ENCODE measurements around the gene USP3. TPM values are rescaled to one million over a fixed set of nuclear protein-coding genes. Genes with fewer than 3 reads are reported as not detected.

USP3 gene
- total and polyA plus RNA-seq, 10 of the 15 experiments (the other 5 are each of a cell fraction or from before 2014, with no cell fraction given), result 23.8 to 64.5 (median 50.3) TPM

GRCh38 chr15:63491116-63491827 lies 13.1 kb upstream of the USP3 start:
- FAIRE-seq, result no peak

More at GRCh38 chr15:63491116-63491827, 13.1 kb upstream of the USP3 start:
- 56% methylated on average over 5 of the region's 5 CpGs for WGBS (ENCODE audit: insufficient coverage, insufficient replicate concordance, low lambda C conversion rate, missing lambda C conversion rate)
- H3K27ac ChIP-seq (ENCODE audit: control insufficient read depth, insufficient read depth), result no peak overlapping the region
- H3K79me2 ChIP-seq (ENCODE audit: control insufficient read depth, insufficient read depth, low read length), result no peaks in the 10 kb centered on the region
- H3K4me3 ChIP-seq, result no peak overlapping the region
- no peak overlapping the region; the same call in 1 of the 2 replicates for H2AFZ ChIP-seq (ENCODE audit: control insufficient read depth, low read depth, low read length)
- no peaks in the 10 kb centered on the region for H3K36me3 ChIP-seq (ENCODE audit: control insufficient read depth in 2 of 2, insufficient read depth in 2 of 2, low read length in 1 of 2)
- TF ChIP-seq NBN (IDR thresholded peaks at IDR 0.05), result 0 out of 2 replicates have a peak, but pooled peaks have one; percentile 28
- TF ChIP-seq IKZF1 (conservative IDR thresholded peaks at IDR 0.05), result 0 out of 2 replicates have a peak, but pooled peaks have one; percentile 17
- no peak for TF ChIP-seq ZNF217 (IDR thresholded peaks at IDR 0.05)
- no peak for TF ChIP-seq PML (IDR thresholded peaks at IDR 0.05; ENCODE audit: low read length)
- TF ChIP-seq IKZF2 (IDR thresholded peaks at IDR 0.05), result peak; percentile 62 to 82; a peak in 3 of 4 replicates
- TF ChIP-seq KDM1A (IDR thresholded peaks at IDR 0.05; ENCODE audit: borderline replicate concordance), result no peak
- peak; percentile 62; the same call in 1 of the 2 replicates for TF ChIP-seq ZNF24 (IDR thresholded peaks at IDR 0.05)
- peak; percentile 68 for TF ChIP-seq MEF2B (IDR thresholded peaks at IDR 0.05; ENCODE audit: partially characterized antibody, poor library complexity, severe bottlenecking)
- TF ChIP-seq EED (IDR thresholded peaks at IDR 0.05; ENCODE audit: low read depth), result peak; percentile 35; the same call in 1 of the 2 replicates
- TF ChIP-seq, protein P1, sequence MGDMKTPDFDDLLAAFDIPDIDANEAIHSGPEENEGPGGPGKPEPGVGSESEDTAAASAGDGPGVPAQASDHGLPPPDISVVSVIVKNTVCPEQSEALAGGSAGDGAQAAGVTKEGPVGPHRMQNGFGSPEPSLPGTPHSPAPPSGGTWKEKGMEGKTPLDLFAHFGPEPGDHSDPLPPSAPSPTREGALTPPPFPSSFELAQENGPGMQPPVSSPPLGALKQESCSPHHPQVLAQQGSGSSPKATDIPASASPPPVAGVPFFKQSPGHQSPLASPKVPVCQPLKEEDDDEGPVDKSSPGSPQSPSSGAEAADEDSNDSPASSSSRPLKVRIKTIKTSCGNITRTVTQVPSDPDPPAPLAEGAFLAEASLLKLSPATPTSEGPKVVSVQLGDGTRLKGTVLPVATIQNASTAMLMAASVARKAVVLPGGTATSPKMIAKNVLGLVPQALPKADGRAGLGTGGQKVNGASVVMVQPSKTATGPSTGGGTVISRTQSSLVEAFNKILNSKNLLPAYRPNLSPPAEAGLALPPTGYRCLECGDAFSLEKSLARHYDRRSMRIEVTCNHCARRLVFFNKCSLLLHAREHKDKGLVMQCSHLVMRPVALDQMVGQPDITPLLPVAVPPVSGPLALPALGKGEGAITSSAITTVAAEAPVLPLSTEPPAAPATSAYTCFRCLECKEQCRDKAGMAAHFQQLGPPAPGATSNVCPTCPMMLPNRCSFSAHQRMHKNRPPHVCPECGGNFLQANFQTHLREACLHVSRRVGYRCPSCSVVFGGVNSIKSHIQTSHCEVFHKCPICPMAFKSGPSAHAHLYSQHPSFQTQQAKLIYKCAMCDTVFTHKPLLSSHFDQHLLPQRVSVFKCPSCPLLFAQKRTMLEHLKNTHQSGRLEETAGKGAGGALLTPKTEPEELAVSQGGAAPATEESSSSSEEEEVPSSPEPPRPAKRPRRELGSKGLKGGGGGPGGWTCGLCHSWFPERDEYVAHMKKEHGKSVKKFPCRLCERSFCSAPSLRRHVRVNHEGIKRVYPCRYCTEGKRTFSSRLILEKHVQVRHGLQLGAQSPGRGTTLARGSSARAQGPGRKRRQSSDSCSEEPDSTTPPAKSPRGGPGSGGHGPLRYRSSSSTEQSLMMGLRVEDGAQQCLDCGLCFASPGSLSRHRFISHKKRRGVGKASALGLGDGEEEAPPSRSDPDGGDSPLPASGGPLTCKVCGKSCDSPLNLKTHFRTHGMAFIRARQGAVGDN (IDR thresholded peaks at IDR 0.05), result no peak
- peak; percentile 65 for TF ChIP-seq ZNF384 (IDR thresholded peaks at IDR 0.05; ENCODE audit: borderline replicate concordance, low read depth, low read length)
- TF ChIP-seq, protein P2, sequence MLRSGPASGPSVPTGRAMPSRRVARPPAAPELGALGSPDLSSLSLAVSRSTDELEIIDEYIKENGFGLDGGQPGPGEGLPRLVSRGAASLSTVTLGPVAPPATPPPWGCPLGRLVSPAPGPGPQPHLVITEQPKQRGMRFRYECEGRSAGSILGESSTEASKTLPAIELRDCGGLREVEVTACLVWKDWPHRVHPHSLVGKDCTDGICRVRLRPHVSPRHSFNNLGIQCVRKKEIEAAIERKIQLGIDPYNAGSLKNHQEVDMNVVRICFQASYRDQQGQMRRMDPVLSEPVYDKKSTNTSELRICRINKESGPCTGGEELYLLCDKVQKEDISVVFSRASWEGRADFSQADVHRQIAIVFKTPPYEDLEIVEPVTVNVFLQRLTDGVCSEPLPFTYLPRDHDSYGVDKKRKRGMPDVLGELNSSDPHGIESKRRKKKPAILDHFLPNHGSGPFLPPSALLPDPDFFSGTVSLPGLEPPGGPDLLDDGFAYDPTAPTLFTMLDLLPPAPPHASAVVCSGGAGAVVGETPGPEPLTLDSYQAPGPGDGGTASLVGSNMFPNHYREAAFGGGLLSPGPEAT (IDR thresholded peaks at IDR 0.05; ENCODE audit: low read depth), result 0 out of 2 replicates have a peak, but pooled peaks have one; percentile 26
- no peaks in the 10 kb centered on the region for H3K27me3 ChIP-seq (replicated peaks in 1 of 2; ENCODE audit: control insufficient read depth in 2 of 2, insufficient read depth in 2 of 2, low read length in 1 of 2)
- H3K9me3 ChIP-seq (replicated peaks; ENCODE audit: control insufficient read depth, insufficient read depth, low read length), result no peaks in the 10 kb centered on the region
- H3K4me1 ChIP-seq (ENCODE audit: control insufficient read depth, insufficient read depth, low read length), result peaks cover 40% of the 10 kb centered on the region
- RAD21 ChIA-PET (ENCODE audit: unreplicated experiment), result interaction anchor here (1.0 to 7.6 kb wide), 15 partner anchors 11 to 108 kb away, joined by 3 to 123 read pairs (median 5); partner anchors contain the start of gene USP3
- no peak overlapping the region for H3K9ac ChIP-seq (ENCODE audit: control insufficient read depth, insufficient read depth, low read length)
- POLR2A ChIA-PET, result interaction anchor here (0.6 to 2.6 kb wide), 7 partner anchors 7 to 157 kb away, joined by 3 to 17 read pairs (median 7); partner anchors contain the start of gene USP3
- no peaks in the 10 kb centered on the region for H4K20me1 ChIP-seq (ENCODE audit: control insufficient read depth, insufficient read depth)
- DNase-seq (ENCODE audit: low read depth, low spot score), result no peak
- no TSS peak for BruUV-seq (replicated peaks)
- intact Hi-C loops (cut with micrococcal nuclease; ENCODE audit: unreplicated experiment) (no loop called here), in situ Hi-C loops (cut with MboI) (loop anchor here (25.0 kb wide), 1 partner anchor 1396 kb away; no protein-coding TSS in a partner anchor)
- no peak overlapping the region for H3K4me2 ChIP-seq (ENCODE audit: control insufficient read depth, insufficient read depth)
- SMC1A ChIA-PET (ENCODE audit: uncharacterized antibody, unreplicated experiment), result interaction anchor here (0.6 to 7.6 kb wide), 15 partner anchors 9 to 614 kb away, joined by 3 to 120 read pairs (median 4); partner anchors contain the start of gene USP3
- ATAC-seq, result peak; percentile 39
- CTCF ChIA-PET, result interaction anchor here (0.6 to 4.9 kb wide), 11 partner anchors 12 to 116 kb away, joined by 3 to 81 read pairs (median 6); partner anchors contain the start of gene USP3
